Stimulated activated CD8-positive, alpha-beta memory T cell treated with anti-CD3 and anti-CD28 coated beads, Interleukin-4, amount 100 ng/mL, for 1 hour (primary cell): Measurements from ENCODE around the gene CHD3.
A peak's percentile ranks its signal among the peaks of the same experiment; 100 is the strongest.

Source experiments
- DNase-seq, 2 donors: peaks; one replicate each; pipeline ENCODE4 v3.0.0-alpha.2; 2020; ENCODE audit warnings: low read depth in 2 of 2, low spot score in 1 of 2

Gene CHD3

DNA sequence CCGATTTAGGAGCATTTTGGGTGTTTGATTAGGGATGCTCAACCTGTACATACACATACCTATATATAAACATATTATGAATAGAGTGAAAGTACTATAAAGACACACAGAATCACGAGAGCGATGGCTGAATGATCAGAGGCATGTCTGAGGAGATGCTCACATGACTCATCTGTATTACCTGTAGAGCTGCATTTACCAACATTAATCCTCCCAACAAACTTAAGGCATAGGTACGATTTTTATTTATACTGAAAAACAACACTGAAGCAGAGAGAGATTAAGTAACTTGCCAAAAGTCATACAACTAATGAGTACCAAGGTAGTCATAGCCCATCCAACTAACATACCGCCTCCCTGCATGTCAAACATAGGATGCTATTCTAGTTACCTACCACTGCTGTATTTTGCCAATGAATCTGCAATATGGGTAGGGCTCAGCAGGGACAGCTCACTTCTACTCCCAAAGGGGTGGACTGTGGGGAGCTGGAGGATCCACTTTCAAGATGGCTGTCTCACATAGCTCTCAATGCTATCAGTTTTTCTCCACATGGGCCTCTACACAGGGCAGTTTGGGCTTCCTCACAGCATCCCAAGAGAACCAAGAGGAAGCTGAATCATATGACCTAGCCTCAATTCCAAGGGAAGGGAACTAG is 23.5 kb upstream of the CHD3 start:
- no peak for DNase-seq

DNA sequence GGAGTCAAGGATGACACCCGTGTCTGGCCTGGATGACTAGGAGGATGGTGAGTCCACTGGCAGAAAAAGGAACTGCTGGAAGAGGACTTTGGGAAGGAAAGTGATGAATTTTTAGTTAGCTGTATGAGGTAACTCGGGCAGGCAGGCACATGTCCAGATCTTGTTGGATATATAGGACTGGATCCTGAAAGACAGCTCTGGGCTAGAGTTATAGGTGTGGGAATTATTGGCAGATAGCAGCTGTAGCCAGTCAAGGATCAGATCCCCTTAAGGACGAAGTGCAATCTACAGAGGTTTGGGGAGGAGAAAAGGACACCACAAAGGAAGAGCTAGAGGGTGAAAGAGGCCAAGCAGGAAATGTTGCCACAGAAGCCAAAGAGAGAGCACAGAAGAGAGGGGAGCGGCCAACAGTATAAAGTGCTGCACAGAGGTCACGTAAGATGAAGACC is 20.7 kb upstream of the CHD3 start:
- no peak for DNase-seq

DNA sequence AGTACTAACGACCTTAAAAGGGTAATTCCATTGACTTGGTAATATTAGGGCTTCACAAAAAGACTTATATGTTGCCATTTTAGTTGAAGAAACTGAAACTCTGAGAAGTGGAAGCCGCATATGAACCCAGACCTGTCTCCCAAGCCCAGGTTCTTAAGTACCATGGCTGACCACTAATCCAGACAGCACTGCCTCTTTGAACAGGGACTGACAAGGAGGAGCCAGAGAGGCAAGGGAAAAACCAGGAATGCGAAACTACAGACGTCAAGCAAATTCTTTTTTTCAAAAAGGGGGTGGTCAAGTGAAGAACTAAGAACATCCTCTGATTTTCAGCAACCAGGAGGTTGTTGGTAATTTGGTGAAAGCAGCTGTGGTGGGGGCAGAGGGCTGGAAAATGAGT is 15.5 kb upstream of the CHD3 start:
- DNase-seq = no peak

DNA sequence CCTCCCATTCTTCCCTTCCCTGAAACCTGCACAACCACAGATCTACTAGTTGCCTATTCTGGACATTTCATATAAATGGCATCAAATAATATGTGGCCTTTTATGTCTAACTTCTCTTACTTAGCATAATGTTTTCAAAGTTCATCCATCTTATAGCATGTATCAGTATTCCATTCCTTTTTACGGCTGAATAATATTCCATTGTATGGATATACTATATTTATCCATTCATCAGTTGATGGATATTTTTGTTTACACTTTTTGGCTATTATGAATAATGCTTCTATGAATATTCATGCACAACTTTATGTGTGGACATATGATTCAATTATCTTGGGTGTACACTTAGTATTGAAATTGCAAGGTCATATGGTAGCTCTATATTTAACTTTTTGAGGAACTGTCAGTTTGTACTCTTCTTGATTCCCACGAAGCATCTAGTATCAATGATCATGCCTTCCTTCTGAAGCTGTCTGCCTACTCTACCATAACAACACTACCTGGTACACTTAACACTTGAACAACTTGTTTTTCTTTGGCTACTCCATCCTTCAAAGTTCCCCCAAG is 12.7 kb upstream of the CHD3 start:
- DNase-seq = no peak

DNA sequence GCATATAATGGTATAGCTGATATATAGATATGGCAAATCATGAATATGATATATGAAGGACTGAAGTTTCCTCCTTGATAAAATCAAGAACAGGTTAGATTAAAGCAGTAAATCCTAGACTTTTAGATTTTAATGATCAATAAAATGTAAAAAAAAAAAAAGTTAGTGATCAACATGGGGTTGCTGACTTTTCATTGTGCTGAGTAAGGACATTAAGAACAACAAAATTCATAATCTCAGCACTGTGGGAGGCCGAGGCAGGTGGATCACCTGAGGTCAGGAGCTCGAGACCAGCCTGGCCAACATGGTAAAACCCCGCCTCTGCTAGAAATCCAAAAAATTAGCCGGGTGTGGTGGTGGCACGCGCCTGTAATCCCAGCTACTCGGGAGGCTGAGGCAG is 10.4 kb upstream of the CHD3 start:
- no peak for DNase-seq

DNA sequence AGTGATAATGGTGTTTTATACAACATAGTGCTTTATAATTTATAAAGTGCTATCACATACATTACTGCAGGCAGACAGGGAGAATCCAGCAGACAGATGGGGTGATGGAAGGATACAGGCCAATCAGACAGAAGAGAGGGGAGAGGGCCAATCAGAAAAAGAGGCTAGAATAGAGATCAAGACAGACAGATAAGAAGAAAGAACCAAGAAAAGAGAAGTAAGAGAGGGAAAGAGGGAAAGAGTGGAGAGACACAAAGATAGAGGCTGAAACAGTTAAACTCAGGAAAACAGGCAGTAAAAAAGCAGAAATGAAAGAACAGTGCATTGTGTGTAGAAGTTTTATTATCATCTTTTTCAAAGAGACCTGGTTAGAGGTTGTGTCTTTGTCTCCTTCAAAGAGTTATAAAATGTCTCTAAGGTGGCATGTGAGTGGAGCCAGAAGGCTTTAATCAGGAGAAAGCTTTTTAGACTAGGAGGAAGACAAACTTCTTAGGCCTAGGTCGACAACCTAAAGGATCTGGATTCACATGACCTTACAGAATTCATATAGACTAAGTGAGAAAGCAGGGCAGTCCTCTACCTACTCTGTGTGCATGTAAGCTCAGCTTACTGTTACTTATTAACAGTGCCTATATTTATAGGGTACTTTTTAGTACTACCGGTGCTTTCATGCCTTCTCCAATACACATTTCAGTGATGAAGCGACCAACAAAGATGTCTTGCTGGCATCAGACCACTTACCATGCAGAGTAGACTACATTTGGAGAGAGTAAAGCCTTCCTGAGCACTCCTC is 8.3 kb upstream of the CHD3 start:
- DNase-seq = no peak

DNA sequence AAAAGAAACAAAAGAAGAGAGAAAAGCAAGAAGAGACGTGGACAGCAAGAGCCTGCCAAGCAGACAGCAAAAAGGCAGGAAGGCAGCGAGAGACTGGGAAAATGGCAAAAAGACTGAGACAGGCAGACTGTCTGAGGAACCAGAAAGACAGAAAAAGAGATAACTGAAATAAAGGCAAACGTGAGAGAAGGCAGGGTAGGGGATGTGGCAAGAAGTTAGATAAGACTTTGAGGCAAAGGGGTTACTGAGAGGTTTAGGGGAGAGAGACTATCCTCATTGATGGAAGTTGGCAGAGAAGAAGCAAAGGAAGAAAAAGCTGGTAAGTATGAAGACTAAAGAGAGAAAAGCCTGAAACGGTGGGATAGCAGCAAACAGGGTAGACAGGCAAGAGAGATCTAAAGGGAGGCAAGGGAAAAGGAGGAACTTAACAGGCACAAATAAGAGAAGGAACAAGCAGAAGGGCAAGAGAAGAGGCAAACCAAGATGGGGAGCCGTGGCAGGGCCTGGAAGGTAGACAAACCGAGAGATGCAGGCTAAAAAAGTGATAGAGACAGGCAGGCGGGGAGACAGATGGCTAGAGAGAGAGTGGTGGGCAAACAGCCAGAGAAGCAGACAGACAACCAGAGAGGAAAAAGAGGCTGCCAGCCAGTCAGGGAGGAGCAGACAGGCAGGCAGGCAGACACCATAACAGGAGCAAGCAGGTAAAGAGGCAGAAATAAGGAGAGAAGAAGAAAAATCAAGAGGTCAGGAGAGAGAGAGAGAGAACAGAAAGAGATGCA is 7.1 kb upstream of the CHD3 start:
- no peak for DNase-seq

- DNase-seq = no peak
Observed at GRCh38 chr17:7882068-7882467, 6.5 kb upstream of the CHD3 start.

DNA sequence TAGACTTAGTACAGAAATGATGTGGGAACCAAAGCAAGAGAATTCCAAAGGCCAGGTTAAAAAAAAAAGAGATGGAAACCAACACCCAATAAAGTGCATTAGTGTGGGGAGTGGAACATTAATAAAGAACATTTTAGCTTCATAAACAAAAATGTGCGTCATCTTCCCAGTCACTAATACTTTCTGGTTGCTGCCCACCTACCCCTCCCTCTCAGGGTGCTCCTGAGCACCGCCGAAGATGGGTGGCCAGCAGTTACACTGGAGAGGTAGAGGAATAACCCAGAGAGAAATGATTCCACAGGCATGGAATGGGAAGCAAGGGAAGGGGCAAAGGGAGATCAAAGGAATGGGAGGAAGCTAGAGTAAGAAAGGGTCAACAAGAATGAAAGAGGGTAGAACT is 6.0 kb upstream of the CHD3 start:
- DNase-seq = no peak

GRCh38 chr17:7883781-7884386 is 4.7 kb upstream of the CHD3 start:
- no peak for DNase-seq

DNA sequence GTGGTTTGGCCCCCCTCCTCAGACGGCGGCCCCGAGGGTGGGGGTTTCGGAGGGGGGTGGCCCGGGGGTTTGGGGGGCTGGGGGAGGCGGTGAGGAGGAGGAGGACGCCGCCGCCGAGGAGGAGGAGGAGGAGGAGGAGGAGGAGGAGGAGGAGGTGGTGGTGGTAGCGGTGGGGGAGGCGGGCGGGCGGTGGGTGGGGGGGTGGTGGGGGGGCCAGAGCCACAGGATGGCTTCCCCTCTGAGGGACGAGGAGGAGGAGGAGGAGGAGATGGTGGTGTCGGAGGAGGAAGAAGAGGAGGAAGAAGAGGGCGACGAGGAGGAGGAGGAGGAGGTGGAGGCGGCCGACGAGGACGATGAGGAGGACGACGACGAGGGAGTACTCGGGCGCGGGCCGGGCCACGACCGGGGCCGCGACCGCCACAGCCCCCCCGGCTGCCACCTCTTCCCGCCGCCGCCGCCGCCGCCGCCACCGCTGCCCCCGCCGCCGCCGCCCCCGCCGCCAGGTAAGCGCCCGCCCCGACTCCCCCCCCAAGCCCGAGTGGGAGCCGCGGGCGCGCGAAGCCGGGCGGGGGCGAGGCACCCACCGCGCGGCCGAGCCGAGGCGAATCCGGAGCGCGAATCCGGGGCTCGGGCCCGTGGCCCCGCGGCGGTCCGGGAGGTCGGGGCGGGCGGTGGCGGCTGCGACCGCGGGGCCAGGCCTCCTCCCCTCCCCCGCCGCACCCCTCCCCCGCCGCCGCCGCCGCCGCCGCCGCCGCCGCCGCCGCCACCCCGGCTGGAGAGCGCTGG is 3.8 kb upstream of the CHD3 start:
- peak in 1 of 2 donors; percentile 15 for DNase-seq

DNA sequence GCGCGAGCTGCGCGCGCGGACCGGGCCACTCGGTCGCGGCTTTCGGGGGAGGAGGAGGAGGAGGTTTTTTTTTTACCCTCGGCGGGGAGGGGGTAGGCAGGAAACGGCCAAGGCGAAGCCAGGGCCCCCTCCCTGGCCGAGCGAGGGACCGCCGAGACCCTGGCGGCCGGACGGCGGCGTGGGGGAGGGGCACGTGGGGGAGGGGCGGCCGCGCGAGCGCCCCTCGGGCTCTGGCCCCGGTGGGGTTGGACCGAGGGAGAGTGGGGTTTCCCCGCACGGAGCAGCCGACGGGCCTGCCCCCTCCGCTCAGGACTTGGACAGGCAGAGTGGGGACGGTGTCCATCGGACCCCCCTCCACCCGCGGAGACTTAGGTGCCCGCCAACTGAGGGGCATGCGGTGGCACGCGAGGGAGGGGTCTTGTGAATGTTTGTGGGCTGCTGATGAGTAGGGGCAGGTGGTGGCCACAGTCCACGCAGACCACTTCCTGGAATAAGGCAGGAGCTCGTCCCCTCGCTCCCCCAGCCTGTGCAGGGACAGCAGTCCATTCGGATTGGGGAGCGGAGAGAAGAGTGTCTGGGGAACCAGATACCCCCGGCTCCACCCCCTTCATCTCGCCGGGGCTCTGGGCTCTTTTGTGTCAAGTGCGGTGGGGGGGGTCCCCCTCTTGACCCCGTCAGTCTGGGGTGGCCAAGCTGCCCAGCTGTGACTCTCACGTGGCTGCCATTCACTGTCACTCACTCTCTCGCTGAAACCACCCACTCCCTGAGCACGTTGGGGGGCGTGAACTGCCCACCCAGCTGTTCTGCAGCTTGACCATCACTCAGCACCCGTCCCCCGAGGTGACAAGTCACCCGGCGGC is 3.0 kb upstream of the CHD3 start:
- peak in 1 of 2 donors; percentile 13 for DNase-seq

- DNase-seq = peak in 1 of 2 donors; percentile 25
Observed at GRCh38 chr17:7886227-7887037, 2.2 kb upstream of the CHD3 start.

GRCh38 chr17:7887038-7887481 is 1.5 kb upstream of the CHD3 start:
- DNase-seq = no peak

DNA sequence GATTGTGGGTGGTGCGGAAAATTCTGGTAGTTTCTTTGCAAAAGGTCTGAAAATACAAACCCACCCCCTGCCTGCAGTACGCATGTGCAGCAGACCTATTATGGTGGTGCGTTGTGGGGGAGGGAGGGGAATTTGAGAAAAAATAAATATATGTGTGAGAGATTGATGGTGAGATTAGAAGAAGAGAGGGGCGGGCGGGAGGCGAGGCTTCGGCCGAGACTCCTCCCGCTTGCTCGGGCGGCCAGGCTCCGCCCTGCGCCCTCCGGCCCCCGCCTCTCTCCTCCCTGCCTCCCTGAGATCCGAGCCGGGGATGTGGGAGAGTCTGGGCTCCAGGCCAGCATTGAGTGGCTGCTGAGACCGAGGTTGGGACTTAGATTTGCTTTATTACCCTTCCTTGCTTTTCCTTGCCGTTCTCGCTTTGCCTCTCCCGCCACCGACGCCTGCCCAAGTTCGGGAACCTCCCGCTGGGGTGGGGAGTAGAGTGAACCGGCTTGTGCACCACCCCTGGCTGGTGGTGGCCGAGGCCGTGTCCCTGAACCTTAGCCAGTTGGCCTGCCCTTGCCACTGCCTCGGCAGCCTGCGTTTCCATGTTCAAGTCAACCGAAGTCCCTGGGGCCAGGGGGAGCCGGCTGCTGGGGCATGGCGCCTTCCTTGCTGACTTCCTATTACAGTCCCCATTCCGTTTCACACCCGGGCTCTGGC is 956 bp upstream of the CHD3 start:
- DNase-seq = peak in 1 of 2 donors; percentile 80

DNA sequence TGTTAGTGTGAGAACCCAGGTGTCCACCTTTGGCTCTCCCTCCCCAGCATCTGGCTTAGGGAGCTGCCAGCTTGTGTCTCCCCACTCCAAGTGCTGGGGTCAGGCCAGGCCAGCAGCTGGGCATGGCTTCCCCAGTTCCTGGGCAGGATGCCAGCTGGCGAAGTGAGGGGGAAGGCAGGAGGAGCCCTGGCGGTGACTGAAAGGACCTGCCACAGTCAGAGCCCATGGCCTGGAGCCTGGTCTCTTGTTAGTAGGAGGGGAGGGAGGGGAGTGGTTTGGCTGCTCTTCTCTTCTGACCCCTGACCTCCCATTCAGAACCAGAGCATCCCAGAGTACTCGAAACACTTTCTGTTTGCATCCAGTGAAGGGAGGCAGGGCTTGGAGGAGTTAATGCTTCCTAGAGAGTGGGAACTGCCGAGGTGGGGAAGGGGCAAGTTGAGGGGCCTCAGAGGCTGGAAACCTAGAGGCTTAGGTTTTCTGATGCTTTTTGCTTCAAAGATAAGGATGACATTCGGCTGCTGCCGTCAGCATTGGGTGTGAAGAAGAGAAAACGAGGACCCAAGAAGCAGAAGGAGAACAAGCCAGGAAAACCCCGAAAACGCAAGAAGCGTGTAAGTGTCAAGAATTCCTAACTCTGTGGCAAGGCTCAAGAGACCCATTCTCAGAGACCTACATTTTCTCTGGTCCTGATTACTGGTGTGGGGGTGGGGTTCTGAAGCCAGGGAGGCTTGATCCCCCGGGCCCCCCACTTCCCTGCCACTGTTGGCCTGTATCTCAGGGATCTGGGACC is 772 bp downstream of the CHD3 start:
- DNase-seq = peak in 1 of 2 donors; percentile 3
